ENCODE data around the gene GPC6.

Gene GPC6

GRCh38 chr13:93984876-93985275, 758.3 kb downstream of the GPC6 start:
- TF ChIP-seq POLR2A (IDR thresholded peaks at IDR 0.05; ENCODE audit: low read depth, low read length) = no peak
- no peak for TF ChIP-seq POLR2AphosphoS5 (IDR thresholded peaks at IDR 0.05; ENCODE audit: low read depth, low read length)
- DNase-seq (ENCODE audit: insufficient read length) (no peak), FAIRE-seq (no peak)

DNA sequence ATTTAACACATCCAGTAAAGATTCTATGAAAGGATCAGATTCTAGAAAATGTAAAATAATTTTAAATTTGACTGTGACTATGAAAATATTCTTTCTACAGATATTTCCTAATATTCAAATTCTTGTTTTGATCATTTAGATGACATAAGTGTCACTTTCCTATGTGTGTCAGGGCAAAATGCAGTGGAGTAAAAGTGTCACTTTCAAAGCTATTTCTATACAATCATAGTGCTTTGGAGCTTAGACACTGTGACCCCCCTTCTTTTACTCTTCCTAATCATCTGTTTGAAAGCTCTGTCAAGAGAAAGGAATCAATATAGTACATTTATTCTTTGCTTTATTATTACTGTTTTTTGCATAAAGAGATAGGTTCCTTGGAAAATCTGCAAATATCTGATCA, 760.9 kb downstream of the GPC6 start:
- no peak for DNase-seq (ENCODE audit: insufficient read length)
- no peak for FAIRE-seq
- no peak for TF ChIP-seq POLR2A (IDR thresholded peaks at IDR 0.05; ENCODE audit: low read depth, low read length)
- TF ChIP-seq POLR2AphosphoS5 (IDR thresholded peaks at IDR 0.05; ENCODE audit: low read depth, low read length) = no peak
- TF ChIP-seq TAF1 (IDR thresholded peaks at IDR 0.05; ENCODE audit: borderline replicate concordance, low read depth, low read length) = no peak

DNA sequence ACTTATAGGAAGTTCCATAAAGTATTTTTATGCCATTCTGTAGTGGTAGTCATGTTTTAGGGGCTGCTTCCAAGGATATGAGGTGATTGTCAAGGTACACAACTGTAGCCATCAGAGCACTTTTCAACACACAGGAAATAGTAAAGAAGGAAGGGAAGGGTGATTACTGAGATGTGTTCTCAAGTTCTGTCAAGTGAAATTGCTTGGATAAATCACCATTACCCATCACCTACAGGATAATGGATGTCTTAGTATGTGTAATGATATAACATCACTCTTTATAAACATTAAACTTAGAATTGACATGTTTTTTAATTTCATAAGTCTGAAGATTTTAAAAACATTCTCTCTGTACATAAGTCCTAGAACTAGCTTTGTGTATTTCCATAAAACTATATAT, 765.0 kb downstream of the GPC6 start:
- DNase-seq (ENCODE audit: insufficient read length) = no peak
- TF ChIP-seq TAF1 (IDR thresholded peaks at IDR 0.05; ENCODE audit: borderline replicate concordance, low read depth, low read length) (no peak), POLR2AphosphoS5 (IDR thresholded peaks at IDR 0.05; ENCODE audit: low read depth, low read length) (no peak), POLR2A (IDR thresholded peaks at IDR 0.05; ENCODE audit: low read depth, low read length) (no peak)
- FAIRE-seq = no peak

GRCh38 chr13:93996481-93996880, 769.9 kb downstream of the GPC6 start:
- DNase-seq (ENCODE audit: insufficient read length) (no peak), FAIRE-seq (no peak)
- TF ChIP-seq POLR2A (IDR thresholded peaks at IDR 0.05; ENCODE audit: low read depth, low read length) (no peak), TAF1 (IDR thresholded peaks at IDR 0.05; ENCODE audit: borderline replicate concordance, low read depth, low read length) (no peak), POLR2AphosphoS5 (IDR thresholded peaks at IDR 0.05; ENCODE audit: low read depth, low read length) (no peak)

DNA sequence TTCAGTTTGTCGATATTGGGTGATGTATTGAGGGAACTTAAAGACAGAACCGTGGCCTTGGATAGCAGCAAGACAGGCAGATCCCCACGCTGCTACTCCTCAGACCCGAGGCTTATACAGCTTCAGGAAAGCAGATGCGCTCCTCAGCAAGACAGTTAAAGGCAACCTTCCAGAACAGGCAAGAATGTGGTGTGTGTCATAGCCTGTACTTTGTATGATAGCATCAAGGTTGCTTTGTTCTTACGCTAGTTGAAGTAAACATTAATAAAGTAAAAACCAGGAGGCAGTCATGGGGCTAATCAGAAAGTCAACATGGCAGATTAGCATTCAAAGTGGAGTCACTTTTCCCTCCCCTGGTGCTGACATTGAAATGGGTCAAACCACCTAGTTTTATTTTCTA, 779.7 kb downstream of the GPC6 start:
- TF ChIP-seq POLR2AphosphoS5 (IDR thresholded peaks at IDR 0.05; ENCODE audit: low read depth, low read length) (no peak), TAF1 (IDR thresholded peaks at IDR 0.05; ENCODE audit: borderline replicate concordance, low read depth, low read length) (no peak), POLR2A (IDR thresholded peaks at IDR 0.05; ENCODE audit: low read depth, low read length) (no peak)
- DNase-seq (ENCODE audit: insufficient read length) (no peak), FAIRE-seq (no peak)

DNA sequence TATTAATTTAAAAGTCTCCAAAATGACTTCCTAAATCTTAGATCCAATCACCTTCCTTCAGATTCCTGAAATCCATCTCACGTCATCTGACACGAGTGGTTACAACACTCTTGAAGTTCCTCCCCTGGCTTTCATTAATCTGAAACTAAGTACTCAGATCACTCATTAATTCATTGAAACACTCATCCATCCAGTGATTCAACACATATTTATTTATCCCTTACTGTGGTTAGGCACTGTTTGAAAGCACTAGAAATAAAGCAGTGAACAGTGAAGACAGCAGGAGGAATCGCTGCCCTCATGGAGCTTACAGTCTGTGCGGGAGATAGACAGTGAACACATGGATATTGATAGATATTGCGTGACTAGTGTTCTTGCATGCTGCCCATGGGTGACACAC, 780.5 kb downstream of the GPC6 start:
- no peak for TF ChIP-seq TAF1 (IDR thresholded peaks at IDR 0.05; ENCODE audit: borderline replicate concordance, low read depth, low read length)
- TF ChIP-seq POLR2AphosphoS5 (IDR thresholded peaks at IDR 0.05; ENCODE audit: low read depth, low read length) = no peak
- TF ChIP-seq POLR2A (IDR thresholded peaks at IDR 0.05; ENCODE audit: low read depth, low read length) = no peak
- no peak for FAIRE-seq
- DNase-seq (ENCODE audit: insufficient read length) = no peak

GRCh38 chr13:94009701-94010100, 783.1 kb downstream of the GPC6 start:
- DNase-seq (ENCODE audit: insufficient read length) (no peak), FAIRE-seq (no peak)
- TF ChIP-seq POLR2A (IDR thresholded peaks at IDR 0.05; ENCODE audit: low read depth, low read length) (no peak), POLR2AphosphoS5 (IDR thresholded peaks at IDR 0.05; ENCODE audit: low read depth, low read length) (no peak), TAF1 (IDR thresholded peaks at IDR 0.05; ENCODE audit: borderline replicate concordance, low read depth, low read length) (no peak)

GRCh38 chr13:94014461-94014860, 787.9 kb downstream of the GPC6 start:
- no peak for TF ChIP-seq POLR2AphosphoS5 (IDR thresholded peaks at IDR 0.05; ENCODE audit: low read depth, low read length)
- TF ChIP-seq TAF1 (IDR thresholded peaks at IDR 0.05; ENCODE audit: borderline replicate concordance, low read depth, low read length) = no peak
- TF ChIP-seq POLR2A (IDR thresholded peaks at IDR 0.05; ENCODE audit: low read depth, low read length) = no peak
- FAIRE-seq = no peak
- DNase-seq (ENCODE audit: insufficient read length) = no peak

GRCh38 chr13:94020426-94020825, 793.8 kb downstream of the GPC6 start:
- TF ChIP-seq POLR2AphosphoS5 (IDR thresholded peaks at IDR 0.05; ENCODE audit: low read depth, low read length) (no peak), TAF1 (IDR thresholded peaks at IDR 0.05; ENCODE audit: borderline replicate concordance, low read depth, low read length) (no peak), POLR2A (IDR thresholded peaks at IDR 0.05; ENCODE audit: low read depth, low read length) (no peak)
- FAIRE-seq = no peak
- DNase-seq (ENCODE audit: insufficient read length) = no peak

- TF ChIP-seq TAF1 (IDR thresholded peaks at IDR 0.05; ENCODE audit: borderline replicate concordance, low read depth, low read length) (no peak), POLR2A (IDR thresholded peaks at IDR 0.05; ENCODE audit: low read depth, low read length) (no peak), POLR2AphosphoS5 (IDR thresholded peaks at IDR 0.05; ENCODE audit: low read depth, low read length) (no peak)
- no peak for DNase-seq (ENCODE audit: insufficient read length)
- no peak for FAIRE-seq
Observed at GRCh38 chr13:94020833-94021232, 794.2 kb downstream of the GPC6 start.

- no peak for TF ChIP-seq POLR2A (IDR thresholded peaks at IDR 0.05; ENCODE audit: low read depth, low read length)
- no peak for TF ChIP-seq TAF1 (IDR thresholded peaks at IDR 0.05; ENCODE audit: borderline replicate concordance, low read depth, low read length)
- no peak for TF ChIP-seq POLR2AphosphoS5 (IDR thresholded peaks at IDR 0.05; ENCODE audit: low read depth, low read length)
- FAIRE-seq (no peak), DNase-seq (ENCODE audit: insufficient read length) (no peak)
Observed at GRCh38 chr13:94028234-94028633, 801.6 kb downstream of the GPC6 start.

DNA sequence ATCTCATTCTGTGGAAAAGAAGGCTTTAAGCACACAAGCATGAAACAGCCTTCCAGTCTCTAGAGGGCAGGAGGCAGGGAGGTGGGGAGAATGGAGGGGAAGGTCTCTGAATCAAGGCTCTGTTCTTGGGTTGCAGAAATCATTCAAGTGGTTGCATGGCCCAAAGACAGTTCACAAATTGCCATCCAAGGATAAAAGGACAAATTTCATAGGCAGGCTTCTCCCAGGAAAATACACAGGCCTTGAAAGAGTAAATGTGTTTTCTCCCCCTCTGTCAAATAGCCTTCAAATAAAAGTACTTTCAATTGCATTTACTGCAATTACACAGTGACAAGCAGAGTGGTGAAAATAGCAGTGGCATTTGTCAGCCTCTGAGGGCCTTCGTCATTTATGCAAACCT, 802.0 kb downstream of the GPC6 start:
- DNase-seq (ENCODE audit: insufficient read length) (no peak), FAIRE-seq (no peak)
- TF ChIP-seq POLR2A (IDR thresholded peaks at IDR 0.05; ENCODE audit: low read depth, low read length) (no peak), TAF1 (IDR thresholded peaks at IDR 0.05; ENCODE audit: borderline replicate concordance, low read depth, low read length) (no peak), POLR2AphosphoS5 (IDR thresholded peaks at IDR 0.05; ENCODE audit: low read depth, low read length) (no peak)
